ENCODE data around the gene TNFRSF13B. TPM values are rescaled to one million over a fixed set of nuclear protein-coding genes. Genes with fewer than 3 reads are reported as not detected.

Gene TNFRSF13B
- total RNA-seq, 1 donor, result not detected

GRCh38 chr17:16919663-16920627 is 52.0 kb downstream of the TNFRSF13B start:
- Histone ChIP-seq H3K27ac (ENCODE audit: low read depth, low read length) (no peak overlapping the region), H4K20me1 (ENCODE audit: insufficient read depth, low read length) (no peaks in the 10 kb centered on the region), H3K4me1 (ENCODE audit: insufficient read depth, low read length) (no peaks in the 10 kb centered on the region), H2AFZ (ENCODE audit: low read length) (no peak overlapping the region), H3K9me3 (ENCODE audit: low read depth, low read length) (no peaks in the 10 kb centered on the region), H3K4me2 (ENCODE audit: insufficient read depth, low read length) (no peak overlapping the region), H3K4me3 (ENCODE audit: insufficient read depth, low read length) (no peak overlapping the region), H3K36me3 (ENCODE audit: insufficient read depth, low read length) (no peaks in the 10 kb centered on the region), H3K27me3 (ENCODE audit: insufficient read depth, low read length) (no peaks in the 10 kb centered on the region), H3K79me2 (ENCODE audit: insufficient read depth, low read length) (no peaks in the 10 kb centered on the region)
- DNase-seq (ENCODE audit: insufficient read length, low spot score, missing footprints), result peak; percentile 71
- TF ChIP-seq CTCF (IDR thresholded peaks at IDR 0.05; ENCODE audit: extremely low read depth, low read depth, low read length), result no peak

- H3K4me2 ChIP-seq (ENCODE audit: insufficient read depth, low read length), result no peak overlapping the region
- H3K79me2 ChIP-seq (ENCODE audit: insufficient read depth, low read length), result no peaks in the 10 kb centered on the region
- H3K4me1 ChIP-seq (ENCODE audit: insufficient read depth, low read length), result no peaks in the 10 kb centered on the region
- H3K4me3 ChIP-seq (ENCODE audit: insufficient read depth, low read length), result no peak overlapping the region
- no peaks in the 10 kb centered on the region for H3K9me3 ChIP-seq (ENCODE audit: low read depth, low read length)
- H4K20me1 ChIP-seq (ENCODE audit: insufficient read depth, low read length), result no peaks in the 10 kb centered on the region
- H2AFZ ChIP-seq (ENCODE audit: low read length), result no peak overlapping the region
- peak; percentile 27 for DNase-seq (ENCODE audit: insufficient read length, low spot score, missing footprints)
- H3K27me3 ChIP-seq (ENCODE audit: insufficient read depth, low read length), result no peaks in the 10 kb centered on the region
- H3K36me3 ChIP-seq (ENCODE audit: insufficient read depth, low read length), result no peaks in the 10 kb centered on the region
- TF ChIP-seq CTCF (IDR thresholded peaks at IDR 0.05; ENCODE audit: extremely low read depth, low read depth, low read length), result no peak
- no peak overlapping the region for H3K27ac ChIP-seq (ENCODE audit: low read depth, low read length)
These were observed 53.5 kb downstream of the TNFRSF13B start for GRCh38 chr17:16918443-16918842.

- Histone ChIP-seq H3K27ac (ENCODE audit: low read depth, low read length) (no peak overlapping the region), H3K4me1 (ENCODE audit: insufficient read depth, low read length) (no peaks in the 10 kb centered on the region), H4K20me1 (ENCODE audit: insufficient read depth, low read length) (no peaks in the 10 kb centered on the region), H3K4me3 (ENCODE audit: insufficient read depth, low read length) (no peak overlapping the region), H3K4me2 (ENCODE audit: insufficient read depth, low read length) (no peak overlapping the region), H3K36me3 (ENCODE audit: insufficient read depth, low read length) (no peaks in the 10 kb centered on the region), H2AFZ (ENCODE audit: low read length) (no peak overlapping the region), H3K27me3 (ENCODE audit: insufficient read depth, low read length) (no peaks in the 10 kb centered on the region), H3K9me3 (ENCODE audit: low read depth, low read length) (no peaks in the 10 kb centered on the region), H3K79me2 (ENCODE audit: insufficient read depth, low read length) (no peaks in the 10 kb centered on the region)
- DNase-seq (ENCODE audit: insufficient read length, low spot score, missing footprints), result no peak
- no peak for TF ChIP-seq CTCF (IDR thresholded peaks at IDR 0.05; ENCODE audit: extremely low read depth, low read depth, low read length)
These were observed 54.1 kb downstream of the TNFRSF13B start for GRCh38 chr17:16917671-16918394.

GRCh38 chr17:16916557-16916920 is 55.4 kb downstream of the TNFRSF13B start:
- H2AFZ ChIP-seq (ENCODE audit: low read length), result no peak overlapping the region
- no peak overlapping the region for H3K4me2 ChIP-seq (ENCODE audit: insufficient read depth, low read length)
- H3K4me1 ChIP-seq (ENCODE audit: insufficient read depth, low read length), result no peaks in the 10 kb centered on the region
- no peaks in the 10 kb centered on the region for H3K9me3 ChIP-seq (ENCODE audit: low read depth, low read length)
- no peak for DNase-seq (ENCODE audit: insufficient read length, low spot score, missing footprints)
- no peaks in the 10 kb centered on the region for H3K27me3 ChIP-seq (ENCODE audit: insufficient read depth, low read length)
- H3K36me3 ChIP-seq (ENCODE audit: insufficient read depth, low read length), result no peaks in the 10 kb centered on the region
- no peak overlapping the region for H3K27ac ChIP-seq (ENCODE audit: low read depth, low read length)
- H3K4me3 ChIP-seq (ENCODE audit: insufficient read depth, low read length), result no peak overlapping the region
- H3K79me2 ChIP-seq (ENCODE audit: insufficient read depth, low read length), result no peaks in the 10 kb centered on the region
- TF ChIP-seq CTCF (IDR thresholded peaks at IDR 0.05; ENCODE audit: extremely low read depth, low read depth, low read length), result no peak
- no peaks in the 10 kb centered on the region for H4K20me1 ChIP-seq (ENCODE audit: insufficient read depth, low read length)

Measured in osteoblast (primary cell).